ENCODE results near the gene DCTN3. TPM values are rescaled to one million over a fixed set of nuclear protein-coding genes. Genes with fewer than 3 reads are reported as not detected.

The DCTN3 gene
- total and polyA plus RNA-seq, 11 donors = 73.8 to 155 (median 121) TPM

GRCh38 chr9:34582787-34583186 is 37.5 kb downstream of the DCTN3 start:
- ATAC-seq (no peak), DNase-seq (no peak)
- Histone ChIP-seq H3K36me3 (no peaks in the 10 kb centered on the region), H3K27ac (no peak overlapping the region), H3K9me3 (no peaks in the 10 kb centered on the region), H3K4me3 (no peak overlapping the region), H3K4me1 (peaks cover 0 to 21% (median 10%) of the 10 kb centered on the region in 12 donors), H3K27me3 (peaks cover 0 to 71% (median 14%) of the 10 kb centered on the region in 9 donors)
- TF ChIP-seq, protein P1, sequence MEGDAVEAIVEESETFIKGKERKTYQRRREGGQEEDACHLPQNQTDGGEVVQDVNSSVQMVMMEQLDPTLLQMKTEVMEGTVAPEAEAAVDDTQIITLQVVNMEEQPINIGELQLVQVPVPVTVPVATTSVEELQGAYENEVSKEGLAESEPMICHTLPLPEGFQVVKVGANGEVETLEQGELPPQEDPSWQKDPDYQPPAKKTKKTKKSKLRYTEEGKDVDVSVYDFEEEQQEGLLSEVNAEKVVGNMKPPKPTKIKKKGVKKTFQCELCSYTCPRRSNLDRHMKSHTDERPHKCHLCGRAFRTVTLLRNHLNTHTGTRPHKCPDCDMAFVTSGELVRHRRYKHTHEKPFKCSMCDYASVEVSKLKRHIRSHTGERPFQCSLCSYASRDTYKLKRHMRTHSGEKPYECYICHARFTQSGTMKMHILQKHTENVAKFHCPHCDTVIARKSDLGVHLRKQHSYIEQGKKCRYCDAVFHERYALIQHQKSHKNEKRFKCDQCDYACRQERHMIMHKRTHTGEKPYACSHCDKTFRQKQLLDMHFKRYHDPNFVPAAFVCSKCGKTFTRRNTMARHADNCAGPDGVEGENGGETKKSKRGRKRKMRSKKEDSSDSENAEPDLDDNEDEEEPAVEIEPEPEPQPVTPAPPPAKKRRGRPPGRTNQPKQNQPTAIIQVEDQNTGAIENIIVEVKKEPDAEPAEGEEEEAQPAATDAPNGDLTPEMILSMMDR (IDR thresholded peaks at IDR 0.05) = no peak
- no peak for TF ChIP-seq POLR2A (IDR thresholded peaks at IDR 0.05)
- 67 to 96% (median 93%) methylated on average over 5 of the region's 5 CpGs for WGBS, 4 donors
- intact Hi-C loops (cut with DNase I) = no loop called here

- Histone ChIP-seq H3K36me3 (no peaks in the 10 kb centered on the region), H3K4me1 (peaks cover 0 to 30% (median 10%) of the 10 kb centered on the region in 12 donors), H3K27ac (no peak overlapping the region), H3K27me3 (peaks cover 0 to 70% (median 18%) of the 10 kb centered on the region in 9 donors), H3K9me3 (no peaks in the 10 kb centered on the region), H3K4me3 (no peak overlapping the region)
- TF ChIP-seq POLR2A (IDR thresholded peaks at IDR 0.05) = no peak
- TF ChIP-seq, protein P1 (IDR thresholded peaks at IDR 0.05) = no peak
- DNase-seq (no peak), ATAC-seq (no peak)
- WGBS, 4 donors = 83 to 88% (median 86%) methylated on average over 3 of the region's 3 CpGs
- intact Hi-C loops (cut with DNase I) = no loop called here
Observed at GRCh38 chr9:34581318-34581717, 39.0 kb downstream of the DCTN3 start.

- Histone ChIP-seq H3K27me3 (peaks cover 0 to 62% (median 17%) of the 10 kb centered on the region in 9 donors), H3K36me3 (no peaks in the 10 kb centered on the region)
Observed at GRCh38 chr9:34580358-34580757, 39.9 kb downstream of the DCTN3 start.

GRCh38 chr9:34579808-34580163 is 40.5 kb downstream of the DCTN3 start:
- Histone ChIP-seq H3K27ac (no peak overlapping the region), H3K36me3 (no peaks in the 10 kb centered on the region), H3K4me3 (no peak overlapping the region), H3K27me3 (peaks cover 0 to 56% (median 15%) of the 10 kb centered on the region in 9 donors), H3K4me1 (peaks cover 0 to 30% (median 10%) of the 10 kb centered on the region in 12 donors), H3K9me3 (no peaks in the 10 kb centered on the region)
- DNase-seq = no peak
- intact Hi-C loops (cut with DNase I) = no loop called here
- WGBS, 4 donors = 85 to 91% (median 87%) methylated on average over 5 of the region's 5 CpGs
- TF ChIP-seq, protein P1 (IDR thresholded peaks at IDR 0.05) = no peak
- no peak for TF ChIP-seq POLR2A (IDR thresholded peaks at IDR 0.05)
- ATAC-seq = no peak

More at GRCh38 chr9:34580358-34580757, 39.9 kb downstream of the DCTN3 start:
- H3K27ac ChIP-seq = no peak overlapping the region
- TF ChIP-seq POLR2A (IDR thresholded peaks at IDR 0.05) = no peak
- TF ChIP-seq, protein P1 (IDR thresholded peaks at IDR 0.05) = no peak
- peaks cover 0 to 30% (median 10%) of the 10 kb centered on the region in 12 donors for H3K4me1 ChIP-seq
- intact Hi-C loops (cut with DNase I) = no loop called here
- WGBS, 4 donors = 72 to 89% (median 81%) methylated on average over 8 of the region's 8 CpGs
- H3K4me3 ChIP-seq = no peak overlapping the region
- ATAC-seq = no peak
- H3K9me3 ChIP-seq = no peaks in the 10 kb centered on the region
- DNase-seq = no peak
